Ishikawa (cell line): ENCODE results near the gene DCAF8L1.

Experiments used
- CEBPB ChIP-seq: IDR thresholded peaks from 2 replicates; pipeline ENCODE4 v1.6.1; 2012
- CREB1 ChIP-seq: IDR thresholded peaks from 2 replicates; pipeline ENCODE4 v1.6.1; 2012; ENCODE audit warnings: low read depth
- EGR1 ChIP-seq: IDR thresholded peaks from 2 replicates; pipeline ENCODE4 v1.6.1; 2012
- EP300 ChIP-seq: IDR thresholded peaks from 2 replicates; pipeline ENCODE4 v1.6.1; 2012; ENCODE audit warnings: borderline replicate concordance
- FOXM1 ChIP-seq: IDR thresholded peaks from 2 replicates; pipeline ENCODE4 v1.6.1; 2012; ENCODE audit warnings: low read depth, borderline replicate concordance
- NFIC ChIP-seq: IDR thresholded peaks from 2 replicates; pipeline ENCODE4 v1.6.1; 2012
- RAD21 ChIP-seq: IDR thresholded peaks from 2 replicates; pipeline ENCODE4 v1.6.1; 2012; ENCODE audit warnings: low read depth
- REST ChIP-seq: IDR thresholded peaks from 2 replicates; pipeline ENCODE4 v1.6.1; 2012; ENCODE audit warnings: low read depth, mild to moderate bottlenecking
- TAF1 ChIP-seq: IDR thresholded peaks from 2 replicates; pipeline ENCODE4 v1.6.1; 2012; ENCODE audit warnings: low read depth, mild to moderate bottlenecking
- TCF12 ChIP-seq: IDR thresholded peaks from 2 replicates; pipeline ENCODE4 v1.6.1; 2012; ENCODE audit warnings: low read depth
- TEAD4 ChIP-seq: IDR thresholded peaks from 2 replicates; pipeline ENCODE4 v1.6.1; 2012
- USF1 ChIP-seq: IDR thresholded peaks from 2 replicates; pipeline ENCODE4 v1.6.1; 2012
- YY1 ChIP-seq: IDR thresholded peaks from 2 replicates; pipeline ENCODE4 v1.6.1; 2012; ENCODE audit warnings: low read depth
- ZBTB7A ChIP-seq: IDR thresholded peaks from 2 replicates; pipeline ENCODE4 v1.6.1; 2012; ENCODE audit warnings: low read depth
- TF ChIP-seq, protein P1 (sequence below): IDR thresholded peaks from 2 replicates; pipeline ENCODE4 v1.6.1; 2012

Gene DCAF8L1

DNA sequence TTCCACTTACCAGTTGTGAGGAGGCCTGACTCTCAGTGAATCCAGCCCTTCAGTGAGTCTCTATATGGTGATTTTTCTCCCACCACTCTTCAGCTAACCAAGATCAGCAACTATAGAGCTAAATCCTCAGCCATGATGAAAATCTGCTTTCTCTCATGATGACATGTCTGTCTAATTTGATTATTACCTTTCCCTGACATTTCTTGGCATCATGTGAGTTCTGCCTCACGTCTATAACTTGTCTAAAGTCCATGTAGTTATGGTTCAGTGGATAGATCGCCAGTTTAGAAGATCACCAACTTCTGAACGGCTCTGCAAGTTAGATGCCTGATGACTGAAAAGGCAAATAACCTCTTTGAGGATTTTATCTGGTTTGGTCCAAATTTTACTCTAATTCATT is 14.9 kb upstream of the DCAF8L1 start:
- TF ChIP-seq NFIC: no peak

DNA sequence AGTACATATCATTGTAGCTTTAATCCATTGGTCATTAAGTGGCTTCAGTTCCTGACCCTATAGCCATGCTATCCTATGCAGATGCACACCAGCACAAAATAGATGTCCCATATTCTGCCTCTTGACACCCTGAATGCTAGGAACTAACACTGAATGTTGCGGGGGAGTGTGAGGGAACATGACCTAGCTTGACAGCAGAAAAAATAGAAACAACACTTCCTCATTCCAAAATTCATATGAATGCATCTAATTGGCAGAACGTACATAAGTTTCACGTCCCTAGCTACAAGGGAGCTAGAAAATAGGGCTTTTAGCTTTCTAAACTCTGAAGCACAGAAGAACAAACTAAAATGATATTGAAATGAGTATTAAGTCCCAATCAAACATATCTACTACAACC is 14.4 kb upstream of the DCAF8L1 start:
- TF ChIP-seq CREB1 (no peak), TCF12 (no peak), FOXM1 (no peak), ZBTB7A (no peak), YY1 (no peak), EGR1 (no peak)

GRCh38 chrX:27987862-27988646 is 6.8 kb upstream of the DCAF8L1 start:
- TF ChIP-seq USF1 (no peak), EGR1 (no peak), REST (no peak), TEAD4 (no peak), FOXM1 (no peak), CREB1 (no peak), YY1 (no peak)

- TF ChIP-seq CREB1 (no peak), EGR1 (no peak), YY1 (no peak), TEAD4 (no peak), REST (no peak), USF1 (no peak), CEBPB (no peak), NFIC (no peak), ZBTB7A (no peak), FOXM1 (no peak), RAD21 (no peak), TAF1 (no peak), TCF12 (no peak), EP300 (no peak)
- TF ChIP-seq, protein P1, sequence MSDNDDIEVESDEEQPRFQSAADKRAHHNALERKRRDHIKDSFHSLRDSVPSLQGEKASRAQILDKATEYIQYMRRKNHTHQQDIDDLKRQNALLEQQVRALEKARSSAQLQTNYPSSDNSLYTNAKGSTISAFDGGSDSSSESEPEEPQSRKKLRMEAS: no peak
Observed at GRCh38 chrX:27976284-27976683, 5.0 kb downstream of the DCAF8L1 start.

- no peak for TF ChIP-seq ZBTB7A
- TF ChIP-seq TCF12: no peak
- TF ChIP-seq CREB1: no peak
- TF ChIP-seq TAF1: no peak
- TF ChIP-seq EGR1: no peak
- no peak for TF ChIP-seq TEAD4
- no peak for TF ChIP-seq USF1
Observed at GRCh38 chrX:27968878-27969277, 12.4 kb downstream of the DCAF8L1 start.

- TF ChIP-seq TEAD4 (no peak), NFIC (no peak), USF1 (no peak), REST (no peak), ZBTB7A (no peak), RAD21 (no peak), FOXM1 (no peak), CEBPB (no peak), EP300 (no peak), TCF12 (no peak), YY1 (no peak), CREB1 (no peak), TAF1 (no peak), EGR1 (no peak)
- TF ChIP-seq, protein P1: no peak
Observed at GRCh38 chrX:27968352-27968751, 12.9 kb downstream of the DCAF8L1 start.
